Measurements from ENCODE around the gene QSOX2. TPM values are rescaled to one million over a fixed set of nuclear protein-coding genes. Genes with fewer than 3 reads are reported as not detected.

Gene QSOX2
- total RNA-seq, 2 experiments from 2014 or later, result 14.4 TPM

DNA sequence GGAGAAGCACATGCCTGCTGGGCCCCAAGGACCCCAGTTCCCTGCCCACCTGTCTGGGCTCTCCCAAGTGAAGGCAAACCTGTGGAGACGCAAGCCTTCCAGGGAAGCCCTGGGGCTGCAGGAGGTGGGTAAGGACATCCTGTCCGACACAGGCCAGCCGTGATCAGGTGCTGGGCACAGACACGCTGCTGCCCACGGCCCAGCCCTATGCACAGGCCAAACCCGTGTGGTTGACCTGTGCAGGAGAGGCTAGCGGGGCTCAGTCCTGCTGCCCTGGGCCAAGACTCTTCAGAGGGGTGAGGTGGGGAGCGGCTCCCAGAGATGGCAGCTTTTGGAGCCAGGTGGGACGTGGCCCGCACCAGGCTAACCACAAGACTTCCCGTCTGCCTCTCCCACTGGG lies 55.0 kb downstream of the QSOX2 start:
- peaks cover 0 to 19% of the 10 kb centered on the region in 2 experiments for H3K9me3 ChIP-seq (ENCODE audit: control insufficient read depth in 1 of 2, insufficient read depth in 1 of 2, low read length in 2 of 2)
- Mint-ChIP-seq H3K4me1 (ENCODE audit: low read depth) (no peaks in the 10 kb centered on the region), H3K36me3 (ENCODE audit: low read depth) (no peaks in the 10 kb centered on the region), H3K27ac (no peak overlapping the region), H3K4me3 (no peak overlapping the region), H3K9me3 (no peaks in the 10 kb centered on the region), H3K27me3 (peaks cover 58% of the 10 kb centered on the region)
- H3K4me1 ChIP-seq (ENCODE audit: insufficient read depth, low read length), result no peaks in the 10 kb centered on the region
- CTCF ChIA-PET, result no interaction called here
- TF ChIP-seq, protein P1, sequence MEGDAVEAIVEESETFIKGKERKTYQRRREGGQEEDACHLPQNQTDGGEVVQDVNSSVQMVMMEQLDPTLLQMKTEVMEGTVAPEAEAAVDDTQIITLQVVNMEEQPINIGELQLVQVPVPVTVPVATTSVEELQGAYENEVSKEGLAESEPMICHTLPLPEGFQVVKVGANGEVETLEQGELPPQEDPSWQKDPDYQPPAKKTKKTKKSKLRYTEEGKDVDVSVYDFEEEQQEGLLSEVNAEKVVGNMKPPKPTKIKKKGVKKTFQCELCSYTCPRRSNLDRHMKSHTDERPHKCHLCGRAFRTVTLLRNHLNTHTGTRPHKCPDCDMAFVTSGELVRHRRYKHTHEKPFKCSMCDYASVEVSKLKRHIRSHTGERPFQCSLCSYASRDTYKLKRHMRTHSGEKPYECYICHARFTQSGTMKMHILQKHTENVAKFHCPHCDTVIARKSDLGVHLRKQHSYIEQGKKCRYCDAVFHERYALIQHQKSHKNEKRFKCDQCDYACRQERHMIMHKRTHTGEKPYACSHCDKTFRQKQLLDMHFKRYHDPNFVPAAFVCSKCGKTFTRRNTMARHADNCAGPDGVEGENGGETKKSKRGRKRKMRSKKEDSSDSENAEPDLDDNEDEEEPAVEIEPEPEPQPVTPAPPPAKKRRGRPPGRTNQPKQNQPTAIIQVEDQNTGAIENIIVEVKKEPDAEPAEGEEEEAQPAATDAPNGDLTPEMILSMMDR (IDR thresholded peaks at IDR 0.05), result no peak
- H3K27ac ChIP-seq (ENCODE audit: low read depth in 1 of 2, low read length in 2 of 2), result no peak overlapping the region
- intact Hi-C loops (cut with DNase I, micrococcal nuclease), result no loop called here
- POLR2A ChIA-PET, result no interaction called here
- no peak for DNase-seq
- no peak for ATAC-seq (ENCODE audit: poor library complexity)
- no peaks in the 10 kb centered on the region for H3K36me3 ChIP-seq (ENCODE audit: insufficient read depth, low read length)
- H3K4me3 ChIP-seq (ENCODE audit: low read length), result no peak overlapping the region
- peaks cover 42 to 53% of the 10 kb centered on the region in 2 experiments for H3K27me3 ChIP-seq (ENCODE audit: control insufficient read depth in 1 of 2, insufficient read depth in 2 of 2, low read length in 2 of 2)

DNA sequence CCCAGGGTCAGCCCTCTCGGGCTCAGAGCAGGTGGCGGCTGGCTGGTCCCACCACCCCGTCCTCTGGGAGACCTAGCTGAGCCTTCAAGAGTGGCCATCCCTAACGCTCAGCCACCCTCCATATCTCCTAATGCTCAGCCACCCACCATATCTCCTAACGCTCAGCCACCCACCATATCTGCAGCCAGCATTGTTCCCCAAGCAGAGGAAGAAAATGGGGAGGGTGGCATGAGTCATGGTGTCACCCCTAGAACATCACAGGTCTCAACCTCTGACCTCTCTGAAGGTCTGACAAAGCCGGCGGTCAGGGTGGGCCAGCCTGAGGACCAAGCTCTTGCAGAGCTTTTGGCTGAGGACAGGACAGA lies 55.4 kb downstream of the QSOX2 start:
- H3K27ac ChIP-seq (ENCODE audit: low read depth in 1 of 2, low read length in 2 of 2), result no peak overlapping the region
- POLR2A ChIA-PET, result no interaction called here
- H3K36me3 ChIP-seq (ENCODE audit: insufficient read depth, low read length), result no peaks in the 10 kb centered on the region
- Mint-ChIP-seq H3K9me3 (no peaks in the 10 kb centered on the region), H3K4me3 (no peak overlapping the region), H3K27ac (no peak overlapping the region), H3K27me3 (peaks cover 60% of the 10 kb centered on the region), H3K36me3 (ENCODE audit: low read depth) (no peaks in the 10 kb centered on the region), H3K4me1 (ENCODE audit: low read depth) (no peaks in the 10 kb centered on the region)
- H3K27me3 ChIP-seq (ENCODE audit: control insufficient read depth in 1 of 2, insufficient read depth in 2 of 2, low read length in 2 of 2), result peaks cover 40 to 50% of the 10 kb centered on the region in 2 experiments
- TF ChIP-seq, protein P1 (IDR thresholded peaks at IDR 0.05), result no peak
- peaks cover 0 to 19% of the 10 kb centered on the region in 2 experiments for H3K9me3 ChIP-seq (ENCODE audit: control insufficient read depth in 1 of 2, insufficient read depth in 1 of 2, low read length in 2 of 2)
- intact Hi-C loops (cut with DNase I, micrococcal nuclease), result no loop called here
- ATAC-seq (ENCODE audit: poor library complexity) (no peak), DNase-seq (no peak)
- CTCF ChIA-PET, result no interaction called here
- H3K4me1 ChIP-seq (ENCODE audit: insufficient read depth, low read length), result no peaks in the 10 kb centered on the region
- no peak overlapping the region for H3K4me3 ChIP-seq (ENCODE audit: low read length)

DNA sequence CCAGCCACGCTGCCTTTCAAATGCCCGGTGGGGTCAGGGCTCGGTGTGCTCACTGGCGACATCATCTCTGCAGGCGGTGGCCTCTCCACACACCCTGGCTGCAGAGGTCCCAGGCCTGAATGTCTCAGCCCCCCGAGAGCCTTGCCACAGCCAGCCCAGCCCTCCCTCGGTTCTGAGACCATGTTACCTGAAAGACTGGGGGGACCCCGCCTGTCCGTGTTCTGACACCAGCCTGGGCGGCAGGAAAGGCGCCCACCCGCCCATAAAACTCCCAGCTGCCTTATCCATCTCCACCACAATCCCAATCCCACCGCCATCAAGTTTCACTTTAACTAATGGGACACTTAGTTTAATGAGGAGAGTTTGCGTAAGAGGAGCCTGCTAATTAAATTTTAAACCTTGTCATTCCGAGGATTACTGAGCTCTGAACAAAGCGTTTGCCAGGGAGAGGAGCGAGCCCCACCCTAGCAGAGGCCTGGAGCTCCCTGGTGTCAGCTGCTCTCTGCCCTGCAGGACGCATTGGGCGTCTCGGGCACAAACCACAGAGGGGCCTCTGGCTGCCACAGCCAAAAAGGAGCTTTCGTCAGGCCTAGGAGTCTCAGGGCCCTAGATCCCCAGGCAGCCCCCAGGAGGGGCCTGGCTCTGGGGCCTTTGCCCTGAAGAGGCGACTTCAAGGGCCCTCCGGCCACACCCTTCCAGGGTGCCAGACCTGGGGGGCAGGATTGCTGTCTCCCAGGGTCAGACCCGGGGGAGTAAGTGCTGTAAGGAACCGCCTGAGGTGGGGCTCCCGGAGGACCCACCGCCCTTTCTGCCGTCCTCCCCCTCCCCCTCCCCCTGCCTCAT lies 56.0 kb downstream of the QSOX2 start:
- DNase-seq, result no peak
- Mint-ChIP-seq H3K4me1 (ENCODE audit: low read depth) (no peaks in the 10 kb centered on the region), H3K27me3 (peaks cover 61% of the 10 kb centered on the region), H3K4me3 (no peak overlapping the region), H3K36me3 (ENCODE audit: low read depth) (no peaks in the 10 kb centered on the region), H3K9me3 (no peaks in the 10 kb centered on the region), H3K27ac (no peak overlapping the region)
- POLR2A ChIA-PET, result no interaction called here
- H3K4me3 ChIP-seq (ENCODE audit: low read length), result no peak overlapping the region
- H3K4me1 ChIP-seq (ENCODE audit: insufficient read depth, low read length), result no peaks in the 10 kb centered on the region
- no peak overlapping the region for H3K27ac ChIP-seq (ENCODE audit: low read depth in 1 of 2, low read length in 2 of 2)
- CTCF ChIA-PET, result no interaction called here
- no peak for ATAC-seq (ENCODE audit: poor library complexity)
- TF ChIP-seq, protein P1 (IDR thresholded peaks at IDR 0.05), result no peak
- no peaks in the 10 kb centered on the region for H3K36me3 ChIP-seq (ENCODE audit: insufficient read depth, low read length)
- intact Hi-C loops (cut with DNase I, micrococcal nuclease), result no loop called here
- peaks cover 35 to 44% of the 10 kb centered on the region in 2 experiments for H3K27me3 ChIP-seq (ENCODE audit: control insufficient read depth in 1 of 2, insufficient read depth in 2 of 2, low read length in 2 of 2)
- H3K9me3 ChIP-seq (ENCODE audit: control insufficient read depth in 1 of 2, insufficient read depth in 1 of 2, low read length in 2 of 2), result peaks cover 0 to 19% of the 10 kb centered on the region in 2 experiments
